HG03064 (cell line): ENCODE data around the gene LRIT2.
A peak's percentile ranks its signal among the peaks of the same experiment; 100 is the strongest.

Source experiments
- ATAC-seq: cut with Tn5 transposase; IDR thresholded peaks from one replicate; pipeline ENCODE4 v1.9.1; 2021; ENCODE audit warnings: low read depth; ENCODE audit not compliant: unreplicated experiment

The LRIT2 gene

DNA sequence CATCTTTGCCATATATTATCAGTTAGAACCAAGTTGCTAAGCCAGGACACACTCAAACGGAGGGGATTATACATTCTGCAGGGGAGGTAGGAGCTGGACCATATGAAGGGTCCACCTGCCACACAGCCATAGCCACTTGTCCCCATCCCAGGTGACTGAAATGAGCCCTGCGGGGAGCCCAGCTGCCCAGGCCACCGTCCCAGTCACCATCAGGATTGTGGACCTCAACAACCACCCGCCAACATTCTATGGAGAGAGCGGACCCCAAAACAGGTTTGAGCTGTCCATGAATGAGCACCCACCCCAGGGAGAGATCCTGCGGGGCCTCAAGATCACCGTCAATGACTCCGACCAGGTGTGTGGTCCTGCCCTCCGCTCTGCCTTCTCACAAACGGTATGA, 17.3 kb downstream of the LRIT2 start:
- ATAC-seq: no peak

DNA sequence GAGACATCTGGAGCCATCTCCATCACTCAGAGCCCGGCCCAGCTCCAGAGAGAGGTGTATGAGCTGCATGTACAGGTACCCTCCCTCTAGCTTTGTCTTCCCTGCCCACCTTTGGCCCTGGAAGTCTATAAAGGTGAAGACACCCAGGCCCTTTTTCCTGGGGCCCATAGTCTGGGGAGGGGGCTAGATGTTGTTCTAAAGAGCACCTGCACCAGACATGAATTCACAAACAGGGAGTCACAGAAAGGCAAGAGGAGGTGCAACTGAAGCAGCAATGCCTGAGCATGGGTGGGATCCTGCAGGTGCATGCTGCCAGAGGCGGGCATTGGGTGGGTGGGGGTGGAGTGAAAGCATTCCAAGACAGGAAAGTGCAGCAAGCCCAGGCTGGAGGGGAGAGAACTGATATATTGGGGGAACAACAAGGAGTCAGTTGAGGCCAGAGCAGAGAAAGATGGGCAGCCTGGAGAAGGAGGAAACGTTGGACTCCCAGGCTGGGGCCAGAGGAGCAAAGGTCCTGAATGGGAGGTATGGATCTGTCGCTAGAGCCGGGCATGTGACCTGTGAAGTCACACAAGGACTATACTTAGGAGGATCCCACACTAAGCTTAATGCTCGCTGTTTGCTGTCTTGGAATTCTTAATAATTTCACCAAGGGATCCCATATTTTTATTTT, 19.4 kb downstream of the LRIT2 start:
- no peak for ATAC-seq

DNA sequence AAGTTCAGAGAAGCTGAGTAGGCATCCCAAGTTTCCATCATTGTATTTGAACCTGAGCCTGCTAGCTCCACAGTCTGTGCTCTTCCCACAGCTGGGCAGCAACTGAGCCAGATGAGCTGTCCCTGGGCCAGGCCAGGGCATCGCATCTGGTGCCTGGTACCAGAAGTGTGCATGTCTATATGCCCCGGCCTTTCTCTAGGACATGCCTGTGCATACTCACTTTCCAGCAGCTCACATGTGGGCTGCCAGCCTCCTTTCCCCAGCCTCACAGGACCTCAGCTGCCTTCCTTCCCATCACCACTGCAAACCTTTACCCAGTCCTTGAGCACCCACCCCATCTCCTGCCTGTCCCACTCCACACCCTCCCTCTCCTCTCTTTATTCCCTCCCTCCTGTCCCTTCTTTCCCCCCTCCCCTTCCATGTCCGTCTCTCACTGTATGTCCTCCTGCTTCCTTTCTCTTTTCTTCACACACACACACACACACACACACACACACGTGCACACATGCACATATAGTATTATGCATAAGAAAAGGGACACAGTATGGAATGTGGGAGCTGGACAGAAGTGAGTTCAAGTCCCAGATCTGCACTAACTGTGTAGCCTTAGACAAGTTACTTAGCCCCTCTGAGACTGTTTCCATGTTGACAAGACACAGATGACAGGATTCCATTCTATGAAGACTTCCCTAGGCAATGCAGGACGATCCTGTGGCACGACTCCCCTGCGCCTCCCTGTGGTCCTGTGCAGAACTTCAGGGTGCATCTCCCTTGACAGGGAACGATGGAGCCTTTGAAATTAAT, 20.1 kb downstream of the LRIT2 start:
- ATAC-seq: peak; percentile 79

DNA sequence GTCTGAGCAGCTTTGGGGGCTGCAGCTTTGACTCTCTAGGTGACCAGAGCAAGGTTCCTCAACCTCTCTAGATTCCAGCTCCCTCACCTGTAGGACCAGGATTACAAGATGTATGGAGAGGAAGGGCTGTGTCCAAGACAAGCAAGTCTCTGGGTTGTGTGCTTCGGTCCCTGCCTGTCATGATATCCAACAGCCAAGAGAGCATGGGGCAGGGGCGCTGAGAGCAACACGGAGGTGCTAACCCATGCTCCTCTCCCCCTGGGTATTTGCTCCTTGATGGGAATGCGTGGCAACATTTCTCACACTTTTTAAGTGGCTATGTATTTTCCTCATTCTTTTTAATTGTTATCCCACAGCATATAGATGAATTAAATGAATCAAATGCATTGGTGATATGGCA, 20.7 kb downstream of the LRIT2 start:
- no peak for ATAC-seq

DNA sequence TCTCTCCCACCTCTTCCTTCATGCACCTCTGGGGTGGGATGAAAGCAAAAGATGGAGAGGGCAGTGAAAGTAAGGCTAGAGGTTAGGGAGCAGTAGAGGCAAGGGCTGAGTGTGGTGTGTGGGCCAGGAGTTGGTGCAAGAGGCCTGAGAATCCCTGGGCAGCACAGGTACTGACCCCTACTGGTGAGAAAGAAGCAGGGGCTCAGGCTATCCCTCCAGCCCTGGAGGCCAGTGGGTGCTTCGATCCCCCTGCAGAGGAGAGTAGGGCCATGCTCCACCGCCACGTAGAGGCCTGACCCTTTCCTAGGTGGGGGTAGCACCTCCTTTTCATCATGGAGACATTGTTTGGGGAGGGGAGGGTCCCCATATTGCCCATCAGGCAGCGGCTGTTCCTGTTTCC, 21.2 kb downstream of the LRIT2 start:
- ATAC-seq: no peak

DNA sequence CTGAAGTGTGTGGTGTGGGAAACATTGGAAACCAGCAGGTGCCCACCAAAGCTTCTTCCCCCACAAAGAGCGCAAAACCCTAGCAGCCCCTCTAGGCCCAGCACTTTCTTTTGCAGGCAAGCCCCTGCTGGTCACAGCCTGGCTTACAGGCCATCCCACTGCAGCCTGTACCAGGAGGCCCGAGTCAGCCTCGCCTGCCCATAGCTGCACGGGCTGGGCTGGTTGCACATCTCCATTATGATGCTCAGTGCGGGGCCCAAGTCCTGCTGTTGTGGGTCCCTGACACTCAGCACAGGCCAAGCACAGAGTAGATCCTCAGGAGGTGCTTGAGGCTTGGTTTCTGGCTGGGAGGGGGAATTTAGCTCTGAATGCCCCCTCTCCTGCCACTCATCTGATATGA, 23.0 kb downstream of the LRIT2 start:
- ATAC-seq: no peak

DNA sequence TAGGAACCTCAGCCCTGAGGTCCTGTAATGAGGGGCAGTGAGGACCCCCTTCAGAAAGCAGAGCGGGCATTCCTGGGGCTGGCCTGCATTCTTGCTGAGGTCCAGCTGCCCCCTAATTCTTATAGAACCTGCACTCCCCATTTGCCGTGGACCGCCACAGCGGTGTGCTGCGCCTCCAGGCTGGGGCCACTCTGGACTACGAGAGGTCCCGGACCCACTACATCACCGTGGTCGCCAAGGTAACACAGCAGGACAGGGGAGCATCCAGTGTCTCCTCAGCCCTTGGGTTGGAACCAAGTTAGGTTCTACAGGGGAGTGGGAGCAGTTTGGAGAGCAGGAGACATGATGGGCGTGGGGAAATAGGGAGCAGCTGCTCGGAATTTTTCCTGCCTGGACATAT, 23.7 kb downstream of the LRIT2 start:
- ATAC-seq: no peak

DNA sequence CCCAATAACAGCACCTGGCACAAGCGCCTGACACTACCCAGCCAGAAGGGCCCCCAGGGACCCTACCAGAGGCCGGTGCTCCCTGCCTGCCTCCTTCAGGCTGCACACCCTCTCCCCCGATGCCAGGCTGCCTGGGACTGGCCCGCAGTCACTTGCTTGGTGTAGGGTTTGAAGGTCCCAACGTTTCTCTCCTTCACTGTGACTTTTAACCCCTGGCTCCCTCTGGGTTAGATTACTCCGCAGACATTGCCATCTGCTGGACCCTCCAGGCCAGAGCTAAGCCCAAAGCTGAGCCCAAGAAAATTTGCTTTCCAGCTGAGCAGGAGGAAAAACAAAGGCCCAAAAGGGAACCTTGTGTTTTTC, 24.1 kb downstream of the LRIT2 start:
- no peak for ATAC-seq

DNA sequence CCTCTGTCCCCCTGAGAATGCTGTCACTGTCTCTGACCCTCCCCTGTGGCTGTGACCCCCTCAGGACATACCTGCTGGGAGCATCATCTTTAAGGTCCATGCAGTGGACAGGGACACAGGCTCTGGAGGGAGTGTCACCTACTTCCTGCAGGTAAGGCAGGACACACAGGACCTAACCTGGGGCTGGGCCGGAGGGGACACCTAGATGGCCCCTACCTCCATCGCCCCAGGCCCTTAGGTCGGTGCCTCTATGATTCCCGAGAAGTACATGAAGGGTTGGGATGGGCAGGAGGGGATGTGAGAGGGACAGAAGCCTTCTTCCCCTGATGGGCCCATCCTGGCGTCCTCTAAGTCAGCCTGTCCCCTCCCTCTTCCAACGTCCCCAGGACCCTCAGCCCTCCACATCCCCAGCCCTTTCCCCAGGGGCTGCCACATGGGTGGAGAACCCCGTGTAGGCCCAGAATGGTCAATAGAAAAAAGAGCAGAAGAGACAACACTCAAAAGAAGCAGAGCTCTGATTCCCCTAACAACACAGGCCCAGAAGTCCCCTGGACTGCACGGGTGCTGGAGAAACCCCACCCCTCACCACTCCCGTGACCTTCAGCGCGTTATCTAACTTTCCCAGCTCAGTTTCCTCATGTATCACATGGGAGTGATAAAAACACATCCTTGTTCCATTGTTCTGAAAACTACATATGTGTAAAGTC, 24.7 kb downstream of the LRIT2 start:
- ATAC-seq: no peak

DNA sequence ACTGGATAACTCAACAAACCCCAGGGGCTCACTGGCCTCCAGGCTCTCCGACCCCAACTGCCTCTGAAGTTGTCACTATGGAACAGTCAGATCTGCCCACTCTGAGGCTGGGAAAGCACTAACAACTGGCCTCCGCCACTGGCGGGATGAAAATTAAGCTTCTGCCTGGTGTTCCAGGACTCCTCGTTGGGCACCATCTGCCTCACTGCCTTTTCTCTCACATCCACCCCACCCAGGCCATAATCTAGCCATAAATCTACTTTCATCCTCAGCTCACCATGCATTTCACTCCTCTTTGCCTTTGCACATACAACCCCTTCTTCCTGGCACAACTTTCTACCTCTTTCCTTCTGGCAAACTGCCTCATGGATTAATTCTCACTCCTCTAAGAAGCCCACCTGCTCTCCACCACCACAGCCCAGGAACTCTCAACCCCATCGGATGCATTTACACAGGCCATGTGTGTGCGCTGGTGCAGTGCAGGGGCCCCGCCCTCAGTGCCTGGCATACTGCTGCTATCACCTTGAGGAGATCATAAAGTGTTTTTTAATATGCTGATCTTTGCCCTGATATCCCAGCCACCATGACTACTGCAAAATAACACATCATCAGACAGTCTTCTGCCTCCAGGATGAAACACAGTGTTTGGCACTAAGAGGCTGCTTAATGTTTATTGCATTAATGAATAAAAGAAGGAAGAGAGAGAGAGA, 27.0 kb downstream of the LRIT2 start:
- no peak for ATAC-seq

DNA sequence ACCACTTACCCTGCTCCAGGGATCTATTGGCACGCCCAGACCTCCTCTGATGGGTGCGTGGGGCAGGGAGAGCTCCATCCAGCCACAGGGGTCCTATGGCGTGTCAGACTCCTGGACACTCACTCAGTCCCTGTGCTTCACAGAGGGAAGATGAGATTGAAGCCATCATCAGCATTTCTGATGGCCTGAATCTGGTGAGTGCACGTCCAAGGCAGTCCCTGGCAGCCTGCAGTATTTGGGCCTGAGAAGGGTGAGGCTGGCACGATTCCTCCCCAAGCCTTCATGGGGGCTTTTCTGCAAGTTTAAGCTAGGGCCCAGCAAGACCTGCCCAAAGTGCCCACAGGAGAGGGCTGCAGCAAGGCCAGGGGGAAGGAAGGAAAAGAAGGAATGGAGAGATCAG, 27.7 kb downstream of the LRIT2 start:
- no peak for ATAC-seq

DNA sequence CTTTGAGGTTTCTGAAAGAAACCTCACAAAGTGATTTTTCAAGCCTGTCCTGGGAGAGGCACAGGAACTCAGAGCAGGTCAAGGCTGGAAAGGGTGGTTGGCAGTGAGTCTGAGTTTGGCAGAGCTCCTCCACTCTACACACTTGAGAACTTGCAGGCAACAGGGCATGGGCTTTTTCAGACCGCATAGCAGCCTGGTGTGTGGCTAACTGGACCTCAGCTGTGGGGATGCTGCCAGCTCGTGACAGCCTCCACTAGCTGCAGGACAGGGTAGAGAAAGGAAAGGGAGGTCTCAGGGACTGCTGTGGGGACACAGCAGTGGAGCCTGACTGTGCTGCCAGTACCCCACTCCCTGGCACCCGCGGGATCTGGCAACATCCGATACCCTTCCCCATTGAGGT, 28.4 kb downstream of the LRIT2 start:
- ATAC-seq: no peak

DNA sequence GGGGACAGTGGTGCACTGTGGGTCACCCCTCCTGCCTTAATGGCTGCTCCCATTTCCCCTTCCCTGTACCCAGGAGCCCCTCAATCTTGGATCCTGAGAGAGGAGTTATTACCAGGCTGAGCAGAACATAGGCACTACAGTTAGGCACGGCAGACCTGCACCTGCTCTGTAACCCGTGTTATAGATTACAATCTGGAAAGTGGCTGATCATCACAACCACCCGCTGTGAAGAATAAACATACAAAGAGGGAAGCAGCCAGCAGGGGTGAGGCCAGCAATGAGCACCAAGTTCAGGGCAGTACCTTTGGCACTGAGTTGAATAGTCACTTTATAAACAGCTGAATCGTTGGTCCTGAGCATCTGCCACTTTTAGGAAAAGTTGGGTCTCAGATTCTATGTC, 29.3 kb downstream of the LRIT2 start:
- no peak for ATAC-seq

DNA sequence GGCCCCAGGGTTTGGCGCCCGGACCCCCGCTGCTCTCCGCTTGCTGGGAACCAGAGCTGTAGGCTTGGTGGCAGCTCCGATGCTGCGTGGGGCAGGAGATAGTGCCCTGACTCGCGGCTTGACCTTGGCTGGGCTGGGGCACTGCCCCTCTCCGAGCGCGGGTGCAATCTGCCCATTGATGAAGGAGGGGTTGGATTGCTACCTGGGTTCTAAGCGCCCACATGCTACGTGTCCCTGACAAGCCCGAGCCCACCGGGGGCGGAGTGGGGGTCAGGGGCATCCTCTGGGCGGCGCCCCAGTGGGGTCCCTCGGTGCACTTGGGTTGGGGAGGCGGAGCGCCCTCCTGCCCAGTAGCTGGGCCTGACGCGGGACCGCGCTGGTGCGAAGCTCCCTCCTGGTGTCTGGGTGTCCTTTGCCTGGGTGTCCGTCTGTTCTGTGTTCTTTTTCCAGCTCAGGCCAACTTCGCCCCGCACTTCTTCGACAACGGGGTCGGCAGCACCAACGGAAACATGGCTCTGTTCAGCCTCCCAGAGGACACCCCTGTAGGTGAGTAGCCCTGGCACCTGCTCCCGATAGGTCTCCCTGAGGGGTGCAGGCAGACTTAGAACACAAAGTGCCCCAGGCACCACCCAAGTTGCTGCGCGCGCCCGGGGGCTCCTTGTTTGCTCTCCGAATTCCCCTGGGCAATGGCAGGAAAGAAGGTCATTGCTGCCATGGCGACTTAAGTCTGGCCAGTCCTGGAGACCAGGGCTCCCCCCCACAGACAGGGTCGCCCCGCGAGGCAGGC, 30.1 kb downstream of the LRIT2 start:
- no peak for ATAC-seq

DNA sequence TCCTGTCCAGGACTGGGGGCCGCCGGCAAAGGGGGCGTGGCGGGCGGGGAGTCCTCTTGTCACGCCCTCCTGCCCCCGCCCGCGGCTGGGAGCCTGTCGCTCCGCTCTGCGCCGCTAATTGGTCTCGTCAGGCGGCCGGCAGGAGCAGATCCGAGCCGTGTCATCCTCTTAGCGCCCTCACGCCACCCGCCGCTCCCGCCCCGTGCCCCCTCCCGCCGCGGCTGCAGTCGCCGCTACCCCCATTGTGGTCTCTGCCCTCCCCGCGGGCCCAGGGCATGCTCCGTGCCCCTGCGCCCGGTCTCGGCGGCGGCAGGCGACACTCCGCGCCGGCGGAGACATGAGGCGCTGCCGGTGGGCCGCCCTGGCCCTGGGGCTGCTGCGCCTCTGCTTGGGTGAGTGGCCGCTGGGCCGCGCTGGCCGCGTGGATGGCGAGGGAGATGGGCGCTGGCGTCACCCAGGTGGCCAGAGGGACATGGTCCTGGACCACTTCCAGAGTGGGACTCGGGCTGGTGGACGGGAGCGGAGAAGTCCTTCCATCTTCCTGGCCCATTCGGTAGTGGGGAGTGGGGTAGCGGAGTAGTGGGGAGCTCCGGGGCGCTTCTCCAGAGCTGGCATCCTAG, 30.8 kb downstream of the LRIT2 start, which contains the start of gene CDHR1:
Gene CDHR1 (plus strand): TSS at position 114 of the 620 bp plus-strand sequence. CDS start 224 bp downstream, at position 338.
- peak; percentile 75 for ATAC-seq

DNA sequence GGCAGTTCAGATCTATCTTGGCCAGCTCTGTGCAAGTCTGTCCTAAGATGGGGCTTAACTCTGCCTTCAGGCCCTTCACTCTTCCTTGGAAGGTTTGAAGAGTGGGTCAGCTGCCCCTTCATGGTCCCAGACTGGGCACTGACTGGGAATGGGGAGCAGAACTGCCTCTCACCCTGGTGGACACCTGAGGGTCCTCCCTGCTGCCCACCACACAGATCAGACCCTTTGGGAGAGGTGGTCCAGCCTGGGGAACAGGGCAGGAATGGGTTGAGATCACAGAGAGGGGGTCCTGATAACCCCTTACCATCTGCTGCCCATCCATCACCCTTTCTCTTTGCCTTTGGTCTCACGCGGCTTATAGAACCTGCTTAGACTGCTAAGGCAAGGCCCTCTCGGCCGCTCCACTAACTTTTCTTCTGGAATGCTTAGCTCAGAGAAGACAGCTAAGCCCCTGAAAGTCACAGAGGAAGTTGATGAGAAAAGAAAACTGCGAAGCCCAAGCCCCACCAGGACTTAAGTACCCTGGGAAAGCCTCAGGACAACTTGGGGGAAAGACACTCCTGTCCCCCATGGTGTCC, 31.4 kb downstream of the LRIT2 start:
- ATAC-seq: peak; percentile 27

DNA sequence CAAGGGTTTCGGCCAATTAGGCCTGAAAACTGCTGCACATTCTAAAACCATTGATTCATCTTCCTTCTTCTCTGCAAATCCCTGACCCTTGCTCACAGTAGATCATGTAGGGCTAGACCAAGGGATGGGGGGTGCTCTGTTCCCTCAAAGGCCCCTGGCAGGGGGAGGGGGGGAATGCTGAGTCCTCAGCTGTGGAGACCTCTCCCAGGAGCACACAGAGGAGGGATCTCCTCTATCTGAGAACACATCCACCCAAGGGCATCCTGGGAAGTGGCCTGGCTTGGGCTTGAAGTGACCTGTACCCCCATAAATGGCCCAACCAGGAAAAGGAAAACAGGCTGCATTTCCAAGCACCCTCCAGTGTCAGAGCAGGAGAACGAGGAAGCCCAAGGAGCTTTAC, 32.0 kb downstream of the LRIT2 start:
- ATAC-seq: no peak

DNA sequence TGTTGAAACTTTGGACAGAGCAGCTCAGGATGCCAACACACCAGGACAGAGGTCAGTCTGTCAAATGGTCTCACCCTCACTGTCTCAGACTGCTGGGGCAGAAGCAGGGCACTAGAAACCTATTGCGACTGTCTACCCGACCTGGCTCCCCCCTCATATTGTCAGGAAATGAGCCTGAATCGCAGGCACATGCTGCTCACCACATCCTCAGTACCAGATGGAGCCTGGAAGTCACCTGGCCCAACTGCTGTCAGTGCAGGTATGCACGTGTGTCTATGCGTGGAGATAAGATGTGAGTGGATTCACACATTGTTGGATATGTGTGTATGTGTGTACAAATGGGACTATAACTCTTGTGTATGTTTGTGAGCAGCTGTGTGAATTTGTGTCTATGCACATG, 34.2 kb downstream of the LRIT2 start:
- ATAC-seq: no peak

DNA sequence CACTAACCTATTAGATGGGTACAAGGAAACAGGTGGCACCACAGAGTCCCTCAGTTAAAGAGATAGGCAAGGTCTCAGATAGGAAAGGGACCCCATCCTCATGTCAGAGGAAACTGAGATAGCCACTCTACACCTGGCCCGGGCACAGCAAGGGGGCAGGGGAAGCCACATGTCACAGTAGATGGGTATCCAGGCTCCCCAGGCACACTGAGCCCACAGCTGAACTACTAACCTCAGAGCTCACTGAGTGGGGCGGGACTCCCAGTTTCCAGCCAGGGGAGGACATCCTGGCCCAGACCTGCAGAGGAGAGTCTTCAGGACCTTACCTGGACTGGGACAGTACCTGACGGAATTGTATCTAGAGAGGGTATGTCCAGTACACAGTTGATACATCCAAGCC, 34.7 kb downstream of the LRIT2 start:
- no peak for ATAC-seq
